CMK (cell line): ENCODE results near the gene LCNL1.
A peak's percentile ranks its signal among the peaks of the same experiment; 100 is the strongest.
"Not testable (repeated sequence)": the region's sequence is repeated elsewhere in the genome, so short reads cannot be mapped to it uniquely, and the experiment has no call there.

Experiments
- DNase-seq: peaks from one replicate; pipeline ENCODE4 v3.0.0-alpha.2; 2010; ENCODE audit warnings: low read depth

The LCNL1 gene

DNA sequence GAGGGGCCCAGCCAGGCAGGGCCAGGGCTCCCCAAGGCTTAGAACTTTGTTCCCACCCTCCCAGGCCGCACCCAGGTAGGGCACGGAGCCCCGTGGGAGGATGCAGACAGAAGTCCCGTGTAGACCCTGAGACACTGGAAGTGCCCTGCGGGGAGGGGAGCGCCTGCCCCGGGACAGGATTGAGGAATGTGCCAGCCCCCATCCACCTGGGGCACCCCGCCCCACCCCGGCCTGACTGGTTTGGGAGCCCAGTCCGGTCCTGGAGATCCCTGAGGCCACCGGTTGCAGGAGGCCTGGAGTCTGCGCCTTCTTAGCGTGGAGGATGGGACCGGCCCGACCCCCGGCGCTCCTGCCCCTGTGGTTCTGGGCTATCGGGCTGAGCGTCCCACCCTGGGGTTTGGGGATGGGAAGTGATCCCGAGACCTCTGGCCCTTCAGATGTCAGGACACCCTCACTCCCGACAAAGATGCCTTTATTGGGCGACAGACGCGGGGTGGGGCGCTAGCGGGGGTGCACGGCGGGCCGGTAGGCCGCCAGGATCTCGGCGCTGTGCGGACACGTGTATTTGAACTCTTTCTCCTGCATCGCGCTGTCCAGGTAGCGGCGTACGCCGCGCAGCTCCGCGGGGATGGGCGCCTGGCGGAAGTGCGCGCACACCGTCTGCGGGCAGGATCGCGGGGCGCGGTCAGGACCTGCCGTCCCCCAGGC is 11.5 kb downstream of the LCNL1 start:
- DNase-seq = no peak

DNA sequence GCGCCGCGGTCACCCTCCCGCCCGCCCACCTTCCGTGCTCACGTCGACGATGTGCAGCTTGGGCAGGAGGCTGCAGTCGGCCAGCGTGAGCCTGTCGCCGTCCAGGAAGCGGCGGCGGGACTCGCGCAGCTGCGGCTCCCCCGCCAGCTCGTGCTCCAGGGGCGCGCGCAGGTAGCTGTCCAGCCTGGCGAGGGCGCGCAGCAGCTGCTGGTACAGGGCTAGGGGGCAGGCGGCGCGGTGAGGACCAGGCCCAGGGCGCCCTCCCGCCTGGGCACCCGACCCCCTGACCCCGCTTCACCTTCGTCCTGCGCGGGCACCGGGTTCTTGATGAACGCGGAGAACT is 12.1 kb downstream of the LCNL1 start:
- no peak for DNase-seq

DNA sequence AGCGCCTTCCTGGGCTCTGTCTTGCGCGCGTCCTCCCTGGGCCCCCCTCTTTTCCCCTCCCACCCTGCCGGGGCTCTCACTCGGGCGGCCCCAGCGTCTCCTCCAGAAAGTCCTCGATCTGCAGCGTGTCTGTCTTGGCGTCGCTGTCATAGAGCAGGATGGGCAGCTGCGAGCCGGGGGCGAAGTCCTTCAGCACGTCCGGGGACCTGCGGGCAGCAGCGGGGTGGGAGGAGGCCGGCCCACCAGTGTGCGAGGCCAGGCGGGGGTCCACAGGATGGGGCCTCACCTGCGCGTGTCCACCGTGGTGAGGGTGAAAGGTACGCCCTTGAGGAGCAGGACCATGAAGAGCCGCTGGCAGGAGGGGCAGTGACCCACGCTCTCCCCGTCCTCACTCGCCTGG is 12.6 kb downstream of the LCNL1 start:
- no peak for DNase-seq

DNA sequence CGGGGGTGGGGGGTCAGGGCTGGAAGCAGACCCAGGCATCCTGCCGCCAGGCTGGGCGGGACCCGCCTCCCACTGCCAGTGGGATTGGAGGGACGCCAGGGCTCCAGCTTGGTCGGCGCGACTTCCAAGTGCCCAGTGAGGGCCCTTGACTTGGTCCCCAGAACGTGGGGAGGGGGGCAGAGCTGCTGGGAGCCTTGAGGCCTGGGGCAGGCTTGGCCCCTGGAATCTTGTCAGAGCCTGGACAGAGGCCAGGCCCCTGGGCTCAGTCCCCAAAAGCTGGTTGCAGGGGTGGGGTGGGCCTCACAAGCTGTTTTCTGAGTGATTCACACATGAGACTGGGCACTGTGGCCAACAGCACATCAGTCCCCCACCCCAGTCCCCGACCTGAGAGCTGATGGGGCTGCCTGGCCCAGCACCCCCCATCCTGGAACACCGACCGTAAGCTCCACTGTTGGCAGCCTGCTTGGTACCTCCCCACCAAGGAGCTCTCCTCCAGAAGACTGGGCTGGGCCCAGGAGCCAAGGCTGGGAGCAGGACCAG is 13.0 kb downstream of the LCNL1 start:
- DNase-seq = no peak

DNA sequence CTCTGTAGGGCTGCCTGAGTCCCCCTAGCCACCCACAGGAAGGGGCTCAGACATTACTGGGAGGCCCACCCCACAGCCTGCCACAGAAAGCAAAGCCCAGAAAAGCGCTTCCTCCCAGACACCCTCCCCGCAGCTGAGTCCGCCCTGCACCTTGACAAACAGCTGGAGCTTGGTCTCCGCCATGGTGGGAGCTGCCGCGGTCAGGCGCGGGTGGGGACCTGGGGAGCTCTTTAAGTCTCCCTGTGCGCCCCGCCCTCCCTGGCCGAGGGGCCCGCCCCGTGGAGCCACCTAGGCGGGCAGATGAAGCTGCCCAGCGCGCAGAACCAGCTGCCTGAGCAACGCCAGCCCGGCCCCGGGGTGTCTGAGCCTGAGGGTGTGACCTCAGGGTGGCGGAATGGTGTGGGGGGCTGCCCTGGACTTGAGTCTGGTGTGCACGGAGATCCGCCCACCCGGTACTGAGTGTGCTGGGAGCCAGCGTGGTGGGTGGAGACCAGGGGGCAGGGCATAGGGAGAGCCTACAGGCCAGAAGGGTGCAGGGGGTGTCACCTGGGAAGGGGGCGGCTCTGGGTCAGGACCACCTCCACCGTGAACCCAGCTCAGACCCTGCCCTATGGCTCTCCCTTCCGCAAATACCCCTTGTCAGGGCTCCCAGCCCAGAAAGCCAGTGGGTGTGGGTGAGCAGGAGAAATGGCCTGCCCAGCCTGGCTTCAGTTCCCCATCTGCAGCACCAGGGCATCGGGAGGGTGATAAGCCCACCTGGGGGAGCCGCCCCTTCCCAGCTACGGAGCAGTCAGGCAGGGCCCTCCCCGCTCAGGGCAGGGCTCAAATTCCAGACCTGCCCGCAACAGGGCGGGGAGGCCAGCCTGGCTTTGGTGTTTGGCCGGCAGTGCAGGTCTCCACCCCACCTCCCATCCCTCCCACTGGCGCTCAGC is 13.8 kb downstream of the LCNL1 start, which contains the start of gene CLIC3:
Gene CLIC3 (minus strand): TSS at position 208 of the 932 bp plus-strand sequence. CDS start 25 bp downstream, at position 183.
- DNase-seq = peak; percentile 54

GRCh38 chr9:136997371-136997770 is 14.6 kb downstream of the LCNL1 start:
- no peak for DNase-seq

- DNase-seq = no peak
These were observed 15.0 kb downstream of the LCNL1 start for GRCh38 chr9:136997830-136998234.

- DNase-seq = no peak
These were observed 17.6 kb downstream of the LCNL1 start for GRCh38 chr9:137000177-137000930.

DNA sequence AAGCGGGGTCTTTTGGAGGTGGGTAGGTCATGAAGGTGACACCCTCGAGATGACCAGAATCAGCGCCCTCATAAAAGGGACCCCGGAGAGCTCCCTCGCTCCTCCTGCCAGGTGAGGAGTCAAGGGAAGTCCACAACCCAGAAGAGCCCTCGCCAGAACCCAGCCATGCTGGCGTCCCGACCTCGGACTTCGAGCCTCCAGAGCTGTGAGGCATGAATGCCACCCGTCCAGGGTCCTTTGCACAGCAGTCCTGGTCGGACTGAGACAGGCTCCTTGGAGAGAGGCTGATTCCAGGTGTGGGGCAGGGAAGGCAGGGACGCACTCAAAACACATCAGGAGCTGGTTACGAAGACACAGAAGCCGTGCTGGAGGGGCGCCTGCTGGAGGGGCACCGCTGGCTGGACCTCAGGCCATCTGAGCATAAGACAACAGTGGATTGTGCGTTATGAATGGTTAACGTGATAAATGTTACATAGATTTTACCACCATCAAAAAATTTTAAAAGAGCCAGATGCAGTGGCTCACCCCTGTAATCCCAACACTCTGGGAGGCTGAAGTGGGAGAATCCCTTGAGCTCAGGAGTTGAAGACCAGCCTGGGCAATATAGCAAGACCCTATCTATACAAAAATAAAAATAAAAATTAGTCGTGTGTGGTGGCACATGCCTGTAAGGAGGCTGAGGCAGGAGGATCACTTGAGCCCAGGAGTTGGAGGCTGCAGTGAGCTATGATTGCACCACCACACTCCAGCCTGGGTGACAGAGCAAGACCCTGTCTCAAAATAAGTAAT is 19.3 kb downstream of the LCNL1 start:
- no peak for DNase-seq

- DNase-seq = no peak
These were observed 19.9 kb downstream of the LCNL1 start for GRCh38 chr9:137002646-137003041.

- DNase-seq = not testable (repeated sequence)
These were observed 21.5 kb downstream of the LCNL1 start for GRCh38 chr9:137004285-137004684.

GRCh38 chr9:137006116-137007003 is 23.6 kb downstream of the LCNL1 start:
- DNase-seq = no peak

DNA sequence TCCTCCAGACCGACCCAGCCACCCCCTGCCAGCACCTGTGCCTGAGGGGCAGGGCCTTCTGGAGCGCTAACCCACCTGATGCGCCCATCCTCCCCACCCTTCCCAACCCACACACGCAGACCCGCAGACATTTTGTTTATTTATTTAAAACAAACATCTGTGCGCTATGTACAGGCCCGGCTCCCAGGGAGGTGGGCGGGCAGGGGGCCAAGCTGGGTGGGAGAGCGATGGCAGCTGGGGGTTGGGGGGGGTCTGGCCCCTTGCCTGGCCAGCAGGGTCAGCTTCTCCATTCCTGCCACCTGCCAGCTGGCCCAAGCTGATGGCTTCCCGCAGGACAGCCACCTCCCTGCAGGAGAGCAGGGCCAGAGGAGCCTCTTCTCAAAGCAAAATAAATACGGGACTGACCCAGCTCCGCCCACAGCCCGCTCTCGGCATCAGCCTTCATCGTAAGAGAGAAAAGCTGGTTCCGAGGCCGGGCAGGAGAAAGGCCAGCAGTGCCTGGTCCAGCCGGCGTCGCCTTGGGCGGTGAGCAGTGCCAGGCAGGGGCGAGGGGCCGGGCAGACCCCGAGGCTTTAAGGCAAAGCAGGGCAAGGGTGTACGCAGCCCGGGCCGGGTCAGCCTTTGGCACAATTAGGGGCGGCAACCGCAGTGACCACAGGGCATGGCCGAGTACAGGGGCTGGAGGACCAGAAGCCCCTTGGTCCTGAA is 24.5 kb downstream of the LCNL1 start:
- DNase-seq = no peak

DNA sequence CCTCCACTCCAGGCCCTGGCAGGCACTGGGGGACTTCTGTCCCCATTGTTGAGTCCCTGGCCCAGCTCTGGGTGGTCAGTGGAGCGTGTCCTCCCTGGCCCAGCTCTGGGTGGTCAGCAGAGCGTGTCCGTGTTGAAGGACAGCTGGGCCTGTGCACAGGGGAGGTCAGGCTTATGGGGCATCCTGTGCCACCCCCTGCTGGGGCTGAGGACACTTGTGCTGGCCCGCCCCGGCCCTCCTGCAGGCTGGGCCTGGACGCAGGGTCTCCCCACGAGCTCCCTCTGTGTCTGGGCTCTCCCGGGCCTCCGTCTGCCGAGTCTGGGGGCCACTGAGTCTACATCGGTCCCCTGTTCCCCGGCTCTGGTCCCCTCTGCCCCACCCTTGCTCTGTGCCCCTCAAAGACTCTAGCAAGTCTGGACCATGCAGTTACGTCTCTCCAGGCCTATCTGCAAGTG is 25.1 kb downstream of the LCNL1 start:
- no peak for DNase-seq

GRCh38 chr9:137008312-137008711 is 25.5 kb downstream of the LCNL1 start:
- no peak for DNase-seq

DNA sequence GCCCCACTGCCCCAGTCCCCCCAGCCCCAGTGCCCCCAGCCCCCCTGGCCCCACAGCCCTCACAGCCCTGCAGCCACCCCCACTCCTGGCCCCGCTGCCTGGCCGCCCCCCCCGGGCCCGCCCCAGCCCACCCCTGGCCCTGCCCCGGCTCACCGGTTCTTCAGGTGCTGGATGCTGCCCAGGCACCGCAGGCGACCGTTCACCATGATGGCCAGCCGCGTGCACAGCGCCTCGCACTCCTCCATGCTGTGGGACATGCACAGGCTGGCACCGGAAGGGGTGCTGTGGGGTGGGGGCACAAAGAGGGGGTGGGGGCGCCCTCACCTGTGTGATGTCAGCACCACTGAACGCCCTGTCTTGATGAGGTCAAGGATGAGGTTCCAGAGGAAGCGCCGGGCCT is 26.4 kb downstream of the LCNL1 start:
- DNase-seq = no peak

DNA sequence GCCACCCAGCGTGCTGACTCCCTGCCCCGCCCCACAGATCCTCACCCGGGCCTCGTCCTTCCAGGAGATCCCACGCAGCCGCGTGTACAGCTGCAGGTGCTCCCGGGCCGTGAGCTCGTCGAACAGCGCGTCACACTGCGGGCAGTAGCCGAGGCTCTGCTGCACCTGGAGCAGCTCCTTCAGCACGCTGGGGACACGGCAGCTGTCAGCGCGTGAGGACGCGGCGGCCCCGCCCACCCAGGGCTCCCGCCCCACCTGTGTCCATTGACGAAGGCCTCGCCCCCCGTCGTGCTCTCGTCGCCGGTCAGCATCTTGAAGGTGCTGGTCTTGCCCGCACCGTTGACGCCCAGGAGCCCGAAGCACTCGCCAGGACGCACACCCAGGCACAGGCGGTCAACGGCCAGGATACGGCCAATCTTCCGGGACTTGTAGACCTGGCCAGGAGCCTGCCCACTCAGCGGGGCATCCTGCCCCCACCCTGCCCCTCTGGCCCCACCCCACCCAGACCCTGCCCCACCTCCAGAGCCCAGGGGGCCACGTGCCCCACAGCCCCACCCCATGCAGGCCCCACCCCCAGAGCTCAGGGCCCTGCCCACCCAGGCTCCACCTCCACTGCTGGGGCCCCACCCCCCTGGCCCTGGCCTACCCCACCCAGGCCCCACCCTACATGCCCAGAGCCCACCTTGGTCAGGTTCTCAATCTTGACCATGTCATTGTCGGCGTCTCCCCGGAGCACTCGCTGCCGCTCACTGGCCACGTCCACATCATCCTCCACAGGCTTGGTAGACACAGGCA is 27.3 kb downstream of the LCNL1 start:
- no peak for DNase-seq

DNA sequence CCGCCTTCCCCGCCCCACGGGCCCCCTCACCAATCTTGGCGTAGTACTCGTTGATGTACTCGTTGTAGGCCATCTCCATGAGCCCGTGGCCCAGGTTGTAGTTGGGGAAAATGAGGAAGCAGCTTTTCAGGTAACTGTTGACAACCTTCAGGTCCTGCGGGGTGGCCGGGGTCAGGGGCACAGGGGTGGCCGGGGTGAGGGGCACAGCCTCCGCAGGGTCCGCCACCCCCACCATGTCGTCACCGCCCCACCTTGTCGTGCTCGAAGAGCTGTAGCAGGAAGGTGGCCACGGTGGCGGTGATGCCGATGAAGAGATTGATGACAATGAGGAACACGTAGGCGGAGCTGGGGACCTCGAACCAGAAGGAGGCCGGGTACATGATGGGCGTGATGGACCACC is 28.4 kb downstream of the LCNL1 start:
- no peak for DNase-seq
